MCF 10A (cell line): ENCODE data around the gene PINK1. TPM values are rescaled to one million over a fixed set of nuclear protein-coding genes. Genes with fewer than 3 reads are reported as not detected.

Source experiments
- BruUV-seq: library from RNA; stranded (reverse); fragments of 400-500 nt; replicated peaks from 2 replicates; lab custom pipeline; 2021; lab: Mats Ljungman, UMichigan
- CTCF ChIA-PET: fragments of 300-600 bp; sonication (Branson Sonifier 250); formaldehyde crosslinking; extraction: SDS; loops from one replicate; lab custom pipeline; 2021; ENCODE audit warnings: antibody characterized with exemption, inconsistent platforms; lab: Yijun Ruan, JAX
- POLR2A ChIA-PET: fragments of 300-600, 350-650 bp; sonication (Branson Sonifier 250); formaldehyde crosslinking; extraction: SDS; loops from one replicate; lab custom pipeline; 2020; ENCODE audit warnings: antibody characterized with exemption, inconsistent platforms; lab: Yijun Ruan, JAX
- DNase-seq: peaks from one replicate; pipeline ENCODE4 v3.0.0-alpha.2; 2018; ENCODE audit not compliant: unreplicated experiment
- H3K27ac Mint-ChIP-seq: one replicate; pipeline ENCODE4 v1.8.0; 2022; ENCODE audit warnings: mild to moderate bottlenecking, low read depth, mixed read lengths; ENCODE audit not compliant: unreplicated experiment
- H3K27me3 Mint-ChIP-seq: one replicate; pipeline ENCODE4 v1.8.0; 2022; ENCODE audit warnings: mixed read lengths; ENCODE audit not compliant: insufficient read depth, unreplicated experiment
- H3K36me3 Mint-ChIP-seq: one replicate; pipeline ENCODE4 v1.8.0; 2022; ENCODE audit warnings: mild to moderate bottlenecking, moderate library complexity, mixed read lengths; ENCODE audit not compliant: insufficient read depth, unreplicated experiment
- H3K4me1 Mint-ChIP-seq: one replicate; pipeline ENCODE4 v1.8.0; 2022; ENCODE audit warnings: mixed read lengths; ENCODE audit not compliant: insufficient read depth, unreplicated experiment
- H3K4me3 Mint-ChIP-seq: one replicate; pipeline ENCODE4 v1.8.0; 2022; ENCODE audit warnings: mild to moderate bottlenecking, moderate library complexity, mixed read lengths; ENCODE audit not compliant: unreplicated experiment
- H3K9me3 Mint-ChIP-seq: one replicate; pipeline ENCODE4 v1.8.0; 2022; ENCODE audit warnings: mixed read lengths; ENCODE audit not compliant: unreplicated experiment
- CTCF ChIP-seq: fragments of 200-600 bp; IDR thresholded peaks from one replicate; pipeline ENCODE4 v1.8.0; 2022; ENCODE audit warnings: antibody characterized with exemption, mild to moderate bottlenecking; ENCODE audit not compliant: unreplicated experiment
- intact Hi-C: fragments of 100-400 bp; cut with micrococcal nuclease; formaldehyde crosslinking; loops from 2 replicates; pipeline ENCODE4 v1.14.1; 2022
- total RNA-seq: library from RNA; stranded (reverse); gene quantifications from 2 replicates; pipeline ENCODE4 v1.2.3, GENCODE V29; 2022

The PINK1 gene
- total RNA-seq, 1 experiment from 2014 or later = 20.9 TPM

GRCh38 chr1:20593756-20594155, 39.5 kb upstream of the PINK1 start:
- TF ChIP-seq CTCF = no peak
- BruUV-seq = no TSS peak

GRCh38 chr1:20594746-20595145, 38.5 kb upstream of the PINK1 start:
- POLR2A ChIA-PET = no interaction called here
- H3K27ac Mint-ChIP-seq = no peak overlapping the region
- no peak for TF ChIP-seq CTCF
- H3K4me3 Mint-ChIP-seq = no peak overlapping the region
- no peaks in the 10 kb centered on the region for H3K36me3 Mint-ChIP-seq
- peaks cover 7% of the 10 kb centered on the region for H3K4me1 Mint-ChIP-seq
- no peaks in the 10 kb centered on the region for H3K27me3 Mint-ChIP-seq
- CTCF ChIA-PET = interaction anchor here (0.6 to 1.8 kb wide), 2 partner anchors 39 to 237 kb away, joined by 3 to 4 read pairs; partner anchors contain the start of gene PINK1
- BruUV-seq = no TSS peak
- H3K9me3 Mint-ChIP-seq = no peaks in the 10 kb centered on the region
- DNase-seq = no peak
- intact Hi-C loops = no loop called here

More at GRCh38 chr1:20593756-20594155, 39.5 kb upstream of the PINK1 start:
- ChIA-PET POLR2A (interaction anchor here (0.6 to 0.7 kb wide), 2 partner anchors 15 to 359 kb away, joined by 3 read pairs; no protein-coding TSS in a partner anchor), CTCF (interaction anchor here (0.5 to 0.6 kb wide), 2 partner anchors 10 to 381 kb away, joined by 3 read pairs; no protein-coding TSS in a partner anchor)
- H3K4me1 Mint-ChIP-seq = peaks cover 6% of the 10 kb centered on the region
- no peaks in the 10 kb centered on the region for H3K27me3 Mint-ChIP-seq
- H3K4me3 Mint-ChIP-seq = no peak overlapping the region
- no peak for DNase-seq
- intact Hi-C loops = no loop called here
- H3K9me3 Mint-ChIP-seq = no peaks in the 10 kb centered on the region
- H3K36me3 Mint-ChIP-seq = no peaks in the 10 kb centered on the region
- H3K27ac Mint-ChIP-seq = no peak overlapping the region

- BruUV-seq = no TSS peak
- no peak overlapping the region for H3K4me3 Mint-ChIP-seq
- no peak for TF ChIP-seq CTCF
- no peak for DNase-seq
- ChIA-PET POLR2A (interaction anchor here (1.1 kb wide), 1 partner anchor 88 kb away, joined by 3 read pairs; the partner anchor contains the start of gene MUL1), CTCF (interaction anchor here (0.6 to 1.8 kb wide), 4 partner anchors 10 to 517 kb away, joined by 3 to 5 read pairs (median 4); partner anchors contain the start of gene PINK1)
- H3K9me3 Mint-ChIP-seq = no peaks in the 10 kb centered on the region
- H3K36me3 Mint-ChIP-seq = no peaks in the 10 kb centered on the region
- intact Hi-C loops = no loop called here
- H3K4me1 Mint-ChIP-seq = peaks cover 14% of the 10 kb centered on the region
- no peak overlapping the region for H3K27ac Mint-ChIP-seq
- H3K27me3 Mint-ChIP-seq = no peaks in the 10 kb centered on the region
Observed at GRCh38 chr1:20596106-20596505, 37.2 kb upstream of the PINK1 start.

- no peak for TF ChIP-seq CTCF
- no peak for DNase-seq
- no TSS peak for BruUV-seq
- Mint-ChIP-seq H3K27me3 (no peaks in the 10 kb centered on the region), H3K4me1 (peaks cover 26% of the 10 kb centered on the region), H3K9me3 (no peaks in the 10 kb centered on the region), H3K27ac (no peak overlapping the region), H3K36me3 (no peaks in the 10 kb centered on the region), H3K4me3 (no peak overlapping the region)
- intact Hi-C loops = no loop called here
- CTCF ChIA-PET = interaction anchor here (0.6 to 1.3 kb wide), 4 partner anchors 8 to 618 kb away, joined by 3 read pairs; partner anchors contain the start of gene PLA2G2A
- POLR2A ChIA-PET = no interaction called here
Observed at GRCh38 chr1:20597650-20598049, 35.6 kb upstream of the PINK1 start.
